ENCODE measurements around the gene ONECUT3. TPM values are rescaled to one million over a fixed set of nuclear protein-coding genes. Genes with fewer than 3 reads are reported as not detected.

ONECUT3 gene
- total RNA-seq, 1 donor from 2014 or later = 1.0 TPM

- H3K36me3 Mint-ChIP-seq (ENCODE audit: low read depth) = no peaks in the 10 kb centered on the region
These were observed 9.2 kb downstream of the ONECUT3 start for GRCh38 chr19:1762243-1763117.

DNA sequence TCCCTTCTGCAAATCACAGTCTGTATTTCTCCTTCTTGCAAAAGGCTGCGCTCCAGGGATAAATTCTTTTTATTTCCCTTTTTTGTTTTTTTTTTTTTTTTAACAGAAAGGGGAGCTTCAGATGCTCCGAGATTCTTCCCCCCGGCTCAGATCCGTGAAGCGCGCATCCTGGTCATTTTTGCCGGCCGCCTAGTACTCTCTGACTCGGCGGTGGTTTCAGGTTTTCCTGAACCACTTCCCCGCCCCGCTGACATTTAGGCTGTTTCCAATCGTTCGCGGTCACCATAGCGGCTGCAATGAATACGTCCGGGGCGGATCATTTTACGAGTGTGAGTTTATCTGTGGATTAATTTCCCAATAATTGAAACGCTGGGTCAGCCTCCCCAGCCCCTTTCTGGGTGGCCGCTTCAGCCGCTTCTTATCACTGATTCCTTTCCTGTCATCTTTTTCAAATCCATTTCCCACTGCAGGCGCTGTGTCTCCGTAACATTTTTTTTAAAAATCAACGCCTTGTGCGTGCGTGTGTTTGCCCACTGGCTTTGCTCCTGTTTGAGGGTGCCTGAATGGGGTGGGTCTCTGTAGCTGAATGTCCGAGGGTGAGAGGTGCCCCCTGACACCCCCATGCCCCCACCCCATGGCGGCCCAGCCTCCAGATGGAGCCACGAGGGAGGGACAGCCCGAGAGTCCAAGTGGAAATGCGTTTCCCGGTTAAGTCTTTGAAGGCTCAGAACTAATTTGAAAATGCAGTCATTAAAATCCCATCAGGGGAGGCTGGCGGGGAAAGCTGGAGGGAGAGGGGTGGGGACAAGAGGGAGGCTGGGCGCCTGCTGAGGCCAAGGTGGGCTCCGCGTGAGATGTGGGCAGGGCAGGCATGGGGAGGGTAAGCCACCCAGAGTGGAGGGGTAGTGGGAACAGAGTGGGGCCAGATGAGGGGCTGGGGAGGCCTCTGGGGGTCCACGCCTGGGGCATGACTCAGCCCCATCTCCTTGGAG is 10.6 kb downstream of the ONECUT3 start:
- no peak for DNase-seq (ENCODE audit: low read depth, low spot score)
- Mint-ChIP-seq H3K27me3 (ENCODE audit: low read depth) (peaks cover 96% of the 10 kb centered on the region), H3K4me1 (no peaks in the 10 kb centered on the region), H3K4me3 (no peak overlapping the region), H3K27ac (ENCODE audit: unreplicated experiment) (no peak overlapping the region), H3K36me3 (ENCODE audit: low read depth) (no peaks in the 10 kb centered on the region), H3K9me3 (no peaks in the 10 kb centered on the region)
- no peak for TF ChIP-seq CTCF (conservative IDR thresholded peaks at IDR 0.05)

More at GRCh38 chr19:1762243-1763117, 9.2 kb downstream of the ONECUT3 start:
- no peak for TF ChIP-seq CTCF (conservative IDR thresholded peaks at IDR 0.05)
- Mint-ChIP-seq H3K4me1 (no peaks in the 10 kb centered on the region), H3K4me3 (no peak overlapping the region), H3K27me3 (ENCODE audit: low read depth) (peaks cover 96% of the 10 kb centered on the region), H3K27ac (ENCODE audit: unreplicated experiment) (peak overlapping the region; percentile 87), H3K9me3 (no peaks in the 10 kb centered on the region)
- DNase-seq (ENCODE audit: low read depth, low spot score) = no peak

DNA sequence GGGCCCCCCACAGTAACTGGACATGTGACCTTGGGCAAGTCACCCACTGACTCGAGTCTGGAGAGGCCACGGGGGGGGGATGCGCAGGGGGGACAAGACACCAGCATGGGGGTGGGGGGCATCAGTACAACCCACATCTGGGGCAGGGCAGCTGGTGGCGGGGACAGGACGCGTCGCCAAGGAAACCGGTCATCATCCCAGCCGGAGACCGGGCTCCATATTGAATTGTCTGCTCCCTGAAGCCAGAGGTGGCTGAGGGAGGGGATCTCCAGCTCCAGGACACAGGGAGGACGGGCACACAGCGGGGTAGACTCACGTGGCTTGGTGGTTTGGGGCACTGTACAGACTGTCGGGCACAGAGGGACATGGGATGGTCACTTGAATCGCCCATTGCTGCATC is 11.4 kb downstream of the ONECUT3 start:
- TF ChIP-seq CTCF (conservative IDR thresholded peaks at IDR 0.05) = no peak
- Mint-ChIP-seq H3K36me3 (ENCODE audit: low read depth) (no peaks in the 10 kb centered on the region), H3K27me3 (ENCODE audit: low read depth) (peaks cover 94% of the 10 kb centered on the region), H3K4me3 (no peak overlapping the region), H3K9me3 (no peaks in the 10 kb centered on the region), H3K27ac (ENCODE audit: unreplicated experiment) (no peak overlapping the region), H3K4me1 (no peaks in the 10 kb centered on the region)
- DNase-seq (ENCODE audit: low read depth, low spot score) = no peak

GRCh38 chr19:1765232-1765903 is 12.1 kb downstream of the ONECUT3 start:
- Mint-ChIP-seq H3K4me3 (no peak overlapping the region), H3K27me3 (ENCODE audit: low read depth) (peaks cover 94% of the 10 kb centered on the region), H3K36me3 (ENCODE audit: low read depth) (peaks cover 2% of the 10 kb centered on the region), H3K4me1 (no peaks in the 10 kb centered on the region), H3K9me3 (peaks cover 1% of the 10 kb centered on the region), H3K27ac (ENCODE audit: unreplicated experiment) (no peak overlapping the region)
- no peak for TF ChIP-seq CTCF (conservative IDR thresholded peaks at IDR 0.05)
- no peak for DNase-seq (ENCODE audit: low read depth, low spot score)

All from neural crest cell (in vitro differentiated cells).